ENCODE data around the gene CCDC40.
A peak's percentile ranks its signal among the peaks of the same experiment; 100 is the strongest.

CCDC40 gene

DNA sequence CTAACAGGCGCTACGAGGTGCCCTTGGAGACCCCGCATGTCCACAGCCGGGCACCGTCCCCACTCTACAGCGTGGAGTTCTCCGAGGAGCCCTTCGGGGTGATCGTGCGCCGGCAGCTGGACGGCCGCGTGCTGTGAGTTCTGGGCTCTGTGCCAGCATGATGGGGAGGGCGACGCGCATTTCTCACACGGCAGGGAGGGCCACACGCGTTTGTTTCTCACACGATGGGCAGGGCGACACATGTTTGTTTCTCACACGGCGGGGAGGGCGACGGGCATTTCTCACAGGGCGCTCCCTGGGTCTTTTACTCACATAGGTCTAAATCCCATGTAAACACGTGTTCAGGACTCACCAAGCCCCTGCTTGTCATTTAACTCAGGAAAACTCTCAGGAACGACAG is 69.3 kb downstream of the CCDC40 start:
- peak; percentile 38 for DNase-seq

DNA sequence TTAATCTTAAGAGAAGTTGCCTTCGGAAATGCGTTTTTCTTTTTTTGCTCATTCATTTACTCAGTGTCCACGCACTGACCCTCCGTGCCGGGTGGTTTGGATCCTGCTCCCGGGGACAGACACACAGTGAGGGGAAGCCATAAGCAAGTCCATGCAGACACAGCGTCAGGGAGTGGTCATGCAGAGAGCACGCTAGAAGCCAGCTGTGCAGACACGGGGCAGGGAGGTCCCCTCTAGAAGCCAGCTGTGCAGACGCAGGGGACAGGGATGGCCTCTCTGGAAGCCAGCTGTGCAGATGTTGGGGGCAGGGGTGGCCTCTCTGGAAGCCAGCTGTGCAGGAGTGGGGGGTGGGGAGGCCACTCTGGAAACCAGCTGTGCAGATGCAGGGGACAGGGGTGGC is 69.7 kb downstream of the CCDC40 start:
- no peak for DNase-seq

DNA sequence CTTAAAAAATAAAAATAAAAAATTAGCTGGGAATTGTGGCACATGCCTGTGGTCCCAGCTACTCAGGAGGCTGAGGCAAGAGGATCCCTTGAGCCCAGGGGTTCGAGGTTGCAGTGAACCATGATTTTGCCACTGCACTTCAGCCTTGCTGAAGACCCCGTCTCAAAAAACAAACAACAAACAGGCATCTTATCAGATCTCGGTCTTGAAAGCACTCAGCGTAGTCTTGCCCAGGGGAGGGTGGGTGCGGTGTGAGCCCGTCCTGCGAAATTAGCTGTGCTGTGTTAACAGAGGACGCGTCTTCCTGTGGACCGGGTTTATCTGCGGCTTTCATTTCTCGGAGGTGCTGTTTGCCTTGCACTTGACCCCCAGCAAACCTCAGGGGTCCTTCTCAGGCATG is 70.3 kb downstream of the CCDC40 start:
- no peak for DNase-seq

DNA sequence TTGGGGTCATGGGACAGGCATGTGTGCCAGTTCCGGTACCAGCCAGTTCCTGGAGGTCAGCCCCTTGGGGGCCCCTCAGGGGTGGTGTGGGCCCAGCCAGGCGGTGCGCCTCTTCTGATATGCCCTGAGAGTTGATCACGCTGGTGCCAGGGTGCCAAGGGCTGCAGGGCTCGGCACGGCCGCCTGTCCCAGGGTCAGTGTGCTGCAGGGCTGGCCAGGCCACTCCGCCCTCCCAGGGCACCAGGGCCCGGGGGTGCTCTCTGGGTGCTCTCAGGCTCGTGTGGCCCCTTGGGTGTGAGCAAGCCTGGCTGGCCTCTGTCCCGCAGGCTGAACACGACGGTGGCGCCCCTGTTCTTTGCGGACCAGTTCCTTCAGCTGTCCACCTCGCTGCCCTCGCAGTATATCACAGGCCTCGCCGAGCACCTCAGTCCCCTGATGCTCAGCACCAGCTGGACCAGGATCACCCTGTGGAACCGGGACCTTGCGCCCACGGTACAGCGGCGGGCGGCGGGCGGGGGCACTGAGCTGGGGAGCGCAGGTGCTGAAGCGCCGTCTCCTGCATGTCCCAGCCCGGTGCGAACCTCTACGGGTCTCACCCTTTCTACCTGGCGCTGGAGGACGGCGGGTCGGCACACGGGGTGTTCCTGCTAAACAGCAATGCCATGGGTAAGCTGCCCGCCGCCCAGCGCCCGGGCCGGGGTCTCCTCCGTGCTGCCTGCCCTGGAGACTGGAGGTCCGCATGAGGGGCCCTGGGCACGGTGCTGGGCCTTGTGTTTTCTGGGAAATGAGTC is 71.0 kb downstream of the CCDC40 start:
- DNase-seq: no peak

DNA sequence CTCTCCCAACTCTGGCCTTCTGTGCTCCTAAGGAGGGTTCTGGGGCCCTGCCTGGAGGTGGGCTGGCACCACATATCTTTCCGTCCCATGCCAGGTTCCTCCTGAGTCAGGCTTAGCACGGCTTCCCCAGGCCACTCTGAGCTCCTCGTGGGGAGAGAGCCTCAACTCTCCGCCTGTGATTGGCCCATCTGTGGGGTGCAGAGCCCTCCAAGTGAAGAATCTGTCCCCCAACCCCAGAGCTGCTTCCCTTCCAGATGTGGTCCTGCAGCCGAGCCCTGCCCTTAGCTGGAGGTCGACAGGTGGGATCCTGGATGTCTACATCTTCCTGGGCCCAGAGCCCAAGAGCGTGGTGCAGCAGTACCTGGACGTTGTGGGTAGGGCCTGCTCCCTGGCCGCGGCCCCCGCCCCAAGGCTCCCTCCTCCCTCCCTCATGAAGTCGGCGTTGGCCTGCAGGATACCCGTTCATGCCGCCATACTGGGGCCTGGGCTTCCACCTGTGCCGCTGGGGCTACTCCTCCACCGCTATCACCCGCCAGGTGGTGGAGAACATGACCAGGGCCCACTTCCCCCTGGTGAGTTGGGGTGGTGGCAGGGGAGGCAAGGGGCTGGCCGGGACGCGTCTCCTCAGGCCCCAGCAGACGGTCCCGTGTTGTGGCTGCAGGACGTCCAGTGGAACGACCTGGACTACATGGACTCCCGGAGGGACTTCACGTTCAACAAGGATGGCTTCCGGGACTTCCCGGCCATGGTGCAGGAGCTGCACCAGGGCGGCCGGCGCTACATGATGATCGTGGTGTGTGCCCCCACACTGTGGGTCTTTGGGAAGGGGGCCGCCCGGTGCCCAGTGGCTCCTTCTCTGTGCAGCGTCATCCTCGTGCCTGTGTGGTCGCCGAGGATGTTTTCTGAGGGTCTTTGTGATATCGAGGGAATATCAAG is 71.9 kb downstream of the CCDC40 start:
- DNase-seq: no peak

DNA sequence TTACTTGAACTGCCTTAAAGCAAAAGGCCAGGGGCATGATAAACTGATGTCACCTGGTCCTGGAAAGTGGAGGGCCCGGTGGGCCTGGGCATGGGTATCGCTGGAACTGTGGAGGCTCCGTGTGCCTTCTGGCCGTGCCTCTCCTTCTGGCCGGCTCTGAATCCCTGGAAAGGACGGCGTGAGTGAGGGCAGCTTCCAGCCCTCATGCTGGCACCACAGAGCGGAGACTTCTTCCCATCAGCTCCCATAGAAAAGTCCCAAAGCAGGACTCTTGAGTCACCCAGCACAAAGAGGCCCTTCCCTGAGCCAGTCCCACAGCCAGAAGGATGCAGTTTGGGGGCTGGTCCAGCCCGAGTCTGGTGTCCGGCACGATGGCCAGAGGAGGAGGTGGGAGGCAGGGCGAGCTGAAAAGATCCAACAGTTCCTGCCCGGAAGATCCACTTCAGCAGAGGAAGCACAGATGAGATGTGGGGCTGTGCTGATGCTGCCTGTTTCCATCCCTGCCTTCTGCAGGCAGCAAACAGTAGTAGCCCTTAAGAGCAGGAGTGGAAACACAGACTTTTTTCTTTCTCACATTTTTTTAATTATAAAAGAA is 72.7 kb downstream of the CCDC40 start:
- no peak for DNase-seq

DNA sequence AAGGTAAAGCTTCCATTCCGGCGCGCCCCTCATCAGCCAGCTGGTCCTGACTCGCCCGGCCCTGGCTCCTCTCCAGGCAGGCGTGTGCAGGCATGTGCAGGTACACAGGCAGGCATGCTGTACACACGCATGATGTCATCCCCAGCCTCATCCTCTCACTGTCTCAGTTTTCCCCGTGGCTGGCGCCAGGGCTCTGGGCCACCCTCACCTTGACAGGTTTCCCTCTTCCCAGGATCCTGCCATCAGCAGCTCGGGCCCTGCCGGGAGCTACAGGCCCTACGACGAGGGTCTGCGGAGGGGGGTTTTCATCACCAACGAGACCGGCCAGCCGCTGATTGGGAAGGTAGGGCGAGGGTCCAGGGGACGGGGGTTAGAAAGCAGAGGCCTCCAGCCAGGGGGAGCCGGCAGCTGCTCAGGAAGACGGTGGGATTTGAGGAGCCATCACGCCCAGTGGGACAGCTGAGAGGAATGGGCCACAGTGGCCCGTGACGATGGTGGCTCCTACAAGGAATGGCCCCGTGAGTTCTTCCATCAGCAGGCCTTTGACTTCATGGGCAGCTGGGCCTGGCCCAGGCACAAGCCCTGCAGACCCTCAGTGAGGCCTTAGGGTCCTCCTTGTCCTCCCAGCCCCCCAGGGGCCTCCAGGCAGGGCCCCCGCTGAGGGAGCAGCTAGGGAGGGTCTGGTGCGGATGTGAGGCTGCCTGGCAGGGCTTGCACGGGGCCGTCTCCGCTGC is 73.4 kb downstream of the CCDC40 start:
- peak; percentile 82 for DNase-seq

DNA sequence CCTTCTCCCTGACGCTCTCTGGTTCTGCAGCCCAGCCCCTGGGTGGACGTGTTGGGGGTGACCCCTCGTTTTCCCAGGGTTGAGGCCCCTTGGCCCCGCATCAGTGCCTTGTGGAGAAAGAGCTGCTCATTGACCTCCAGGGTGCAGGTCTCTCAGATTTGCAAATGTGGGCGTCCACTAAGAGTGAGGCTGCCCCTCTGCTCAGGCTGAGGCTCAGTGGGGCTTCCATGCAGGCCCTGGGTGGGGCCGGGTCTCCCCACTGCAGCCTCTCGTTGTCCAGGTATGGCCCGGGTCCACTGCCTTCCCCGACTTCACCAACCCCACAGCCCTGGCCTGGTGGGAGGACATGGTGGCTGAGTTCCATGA is 74.0 kb downstream of the CCDC40 start:
- no peak for DNase-seq

DNA sequence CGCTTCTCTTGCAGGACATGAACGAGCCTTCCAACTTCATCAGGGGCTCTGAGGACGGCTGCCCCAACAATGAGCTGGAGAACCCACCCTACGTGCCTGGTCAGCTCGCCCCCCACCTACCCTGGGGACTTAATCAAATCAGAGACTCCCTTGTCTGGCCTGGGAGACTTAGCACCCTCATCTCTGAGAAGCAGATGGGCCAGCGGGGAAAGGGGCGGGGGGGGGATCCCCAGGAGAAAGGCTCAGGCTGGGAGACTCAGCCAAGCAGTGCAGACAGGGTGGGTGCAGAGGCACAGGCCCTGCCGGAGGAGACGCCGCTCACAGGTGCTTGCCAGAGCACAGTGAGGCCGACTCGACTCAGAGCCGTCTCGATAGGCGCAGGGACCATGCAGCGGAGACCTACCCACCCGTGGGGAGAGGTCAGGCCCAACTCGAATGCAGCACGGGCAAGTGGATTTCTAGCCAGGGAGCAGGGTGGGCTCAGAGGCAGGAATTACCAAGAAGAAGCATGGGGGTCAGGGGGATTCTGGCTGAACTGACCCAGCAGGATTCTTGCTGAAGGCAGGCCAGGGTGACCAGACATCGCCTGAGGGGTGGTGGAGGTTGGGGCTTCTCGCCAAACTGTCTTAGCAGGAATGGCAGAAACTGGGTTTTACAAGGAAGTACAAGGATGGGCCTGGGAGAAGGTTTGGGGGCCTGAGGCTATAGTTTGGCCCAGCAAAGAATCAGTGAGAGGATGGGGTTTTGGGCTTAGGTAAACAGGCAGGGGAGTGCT is 74.7 kb downstream of the CCDC40 start:
- DNase-seq: no peak

DNA sequence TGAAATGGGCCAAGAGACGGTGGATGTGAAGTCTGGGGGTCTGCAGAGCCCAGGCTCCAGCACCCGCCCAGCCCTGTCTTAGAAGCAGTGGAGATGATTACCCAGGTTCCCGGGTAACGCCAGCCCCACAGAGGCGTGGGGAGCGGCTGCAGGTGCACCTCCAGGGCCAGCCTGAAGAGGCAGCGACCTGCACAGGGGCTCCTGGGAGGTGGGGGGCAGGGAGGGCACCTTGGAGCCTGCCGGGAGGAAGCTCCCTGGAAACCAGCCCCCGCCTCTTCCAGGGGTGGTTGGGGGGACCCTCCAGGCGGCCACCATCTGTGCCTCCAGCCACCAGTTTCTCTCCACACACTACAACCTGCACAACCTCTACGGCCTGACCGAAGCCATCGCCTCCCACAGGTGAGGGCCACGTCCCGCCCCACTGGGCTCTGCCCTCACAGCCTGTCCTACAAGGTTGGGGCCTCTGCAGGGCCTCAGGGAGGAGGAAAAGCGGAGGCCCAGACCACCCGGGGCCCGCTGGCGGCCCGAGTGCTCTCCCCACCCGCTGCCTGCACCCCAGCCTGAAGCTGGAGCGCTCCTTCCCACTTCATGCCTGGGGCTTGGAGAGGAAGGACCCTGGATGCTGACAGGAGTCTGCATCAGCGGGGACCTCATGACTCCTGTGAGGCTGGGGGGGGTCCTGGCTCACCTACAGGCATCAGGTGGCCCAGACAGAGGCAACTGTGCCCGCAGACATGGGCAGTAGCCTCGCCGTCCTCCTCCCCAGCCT is 75.4 kb downstream of the CCDC40 start:
- DNase-seq: no peak

DNA sequence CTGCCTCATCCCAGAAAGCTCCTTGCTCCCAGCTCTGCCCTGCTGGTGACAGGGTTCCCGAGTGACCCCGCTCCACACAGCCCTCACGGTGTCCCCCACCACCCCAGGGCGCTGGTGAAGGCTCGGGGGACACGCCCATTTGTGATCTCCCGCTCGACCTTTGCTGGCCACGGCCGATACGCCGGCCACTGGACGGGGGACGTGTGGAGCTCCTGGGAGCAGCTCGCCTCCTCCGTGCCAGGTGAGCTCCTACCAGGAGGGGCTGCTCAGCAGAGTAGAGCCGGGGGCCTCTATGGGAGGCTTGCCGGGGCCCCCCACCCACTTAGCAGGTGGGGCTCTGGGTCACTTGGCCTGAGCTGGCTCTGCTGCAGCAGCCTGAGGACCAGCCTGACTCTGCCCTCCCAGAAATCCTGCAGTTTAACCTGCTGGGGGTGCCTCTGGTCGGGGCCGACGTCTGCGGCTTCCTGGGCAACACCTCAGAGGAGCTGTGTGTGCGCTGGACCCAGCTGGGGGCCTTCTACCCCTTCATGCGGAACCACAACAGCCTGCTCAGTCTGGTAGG is 76.1 kb downstream of the CCDC40 start:
- no peak for DNase-seq

DNA sequence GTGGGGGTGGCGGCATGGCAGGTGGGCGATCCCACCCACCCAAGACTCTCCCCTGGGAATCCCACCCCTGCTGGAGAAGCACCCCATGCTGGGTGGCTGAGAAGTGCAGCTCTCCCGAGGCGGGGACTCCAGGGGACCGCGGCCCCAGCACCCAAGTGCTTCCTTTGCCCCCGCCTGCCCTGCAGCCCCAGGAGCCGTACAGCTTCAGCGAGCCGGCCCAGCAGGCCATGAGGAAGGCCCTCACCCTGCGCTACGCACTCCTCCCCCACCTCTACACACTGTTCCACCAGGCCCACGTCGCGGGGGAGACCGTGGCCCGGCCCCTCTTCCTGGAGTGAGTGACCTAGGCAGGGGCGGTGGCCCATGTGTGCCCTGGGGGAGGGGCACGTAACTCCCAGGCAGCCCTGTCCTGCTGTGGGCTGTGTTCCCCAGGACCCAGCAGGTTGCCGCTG is 76.6 kb downstream of the CCDC40 start:
- no peak for DNase-seq

DNA sequence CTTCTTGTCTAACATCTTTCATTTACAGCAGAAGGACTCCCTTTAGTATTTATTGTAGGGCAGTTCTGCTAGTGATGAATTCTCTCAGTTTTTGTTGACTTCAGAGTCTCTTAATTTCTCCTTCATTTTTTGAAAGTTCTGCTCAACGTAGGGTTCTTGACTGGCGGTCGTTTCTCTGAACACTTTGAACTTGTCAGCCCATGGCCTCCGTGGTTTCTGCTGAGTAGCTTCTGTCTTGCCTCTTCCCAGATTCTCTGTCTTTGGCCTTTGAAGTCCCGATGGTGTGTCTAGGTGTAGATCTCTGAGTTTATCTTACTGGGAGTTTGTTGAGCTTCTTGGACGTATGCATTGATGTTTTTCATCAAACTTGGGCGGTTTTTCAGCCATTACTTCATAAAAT is 78.3 kb downstream of the CCDC40 start:
- no peak for DNase-seq

DNA sequence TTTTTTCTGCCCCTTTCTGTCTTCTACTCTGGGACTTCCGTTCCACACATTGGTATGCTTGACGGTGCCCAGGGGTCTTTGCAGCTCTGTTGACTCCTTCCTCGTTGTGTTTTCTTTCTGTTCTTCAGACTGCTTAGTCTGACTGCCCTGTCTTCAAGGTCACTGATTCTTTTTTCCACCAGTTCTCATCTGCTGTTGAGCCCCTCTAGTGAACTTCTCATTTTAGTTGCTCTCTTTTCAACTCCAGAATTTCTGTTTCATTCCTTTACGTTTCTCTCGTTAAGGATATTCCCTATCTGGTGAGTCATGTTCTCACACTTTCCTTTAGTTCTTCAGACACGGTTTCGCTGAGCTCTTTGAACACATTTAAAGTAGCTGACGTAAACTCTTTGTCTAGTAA is 78.7 kb downstream of the CCDC40 start:
- no peak for DNase-seq

DNA sequence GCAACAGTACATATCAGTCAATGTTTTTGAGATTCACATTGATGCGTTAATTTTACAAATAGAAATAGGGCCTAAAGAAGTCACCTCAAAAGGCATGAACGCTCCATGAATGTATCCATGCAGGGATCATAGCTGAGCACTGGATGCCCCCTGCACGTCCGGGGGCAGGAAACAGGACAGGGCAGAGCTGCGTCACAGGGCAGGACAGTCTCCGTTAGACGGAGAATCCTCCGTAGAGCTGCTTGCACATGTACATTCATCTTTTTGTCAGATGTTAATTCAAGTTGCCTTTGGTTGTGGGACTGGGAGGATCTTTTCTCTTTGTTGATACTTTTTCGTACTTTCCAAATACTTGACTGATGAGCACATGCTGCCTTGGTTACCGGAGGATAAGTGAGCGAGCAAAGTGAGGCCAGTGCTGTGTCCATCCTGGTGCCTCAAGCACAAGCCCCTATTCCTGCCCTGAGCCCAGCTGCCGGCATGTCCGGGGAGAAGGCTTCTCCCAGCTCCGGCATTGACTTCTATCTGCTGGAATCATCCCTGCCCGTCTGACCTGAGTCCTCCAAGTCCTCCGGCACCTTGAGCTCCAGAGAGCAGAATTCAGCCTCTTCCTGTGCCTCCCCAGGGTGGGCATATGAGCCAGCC is 80.0 kb downstream of the CCDC40 start:
- DNase-seq: no peak

DNA sequence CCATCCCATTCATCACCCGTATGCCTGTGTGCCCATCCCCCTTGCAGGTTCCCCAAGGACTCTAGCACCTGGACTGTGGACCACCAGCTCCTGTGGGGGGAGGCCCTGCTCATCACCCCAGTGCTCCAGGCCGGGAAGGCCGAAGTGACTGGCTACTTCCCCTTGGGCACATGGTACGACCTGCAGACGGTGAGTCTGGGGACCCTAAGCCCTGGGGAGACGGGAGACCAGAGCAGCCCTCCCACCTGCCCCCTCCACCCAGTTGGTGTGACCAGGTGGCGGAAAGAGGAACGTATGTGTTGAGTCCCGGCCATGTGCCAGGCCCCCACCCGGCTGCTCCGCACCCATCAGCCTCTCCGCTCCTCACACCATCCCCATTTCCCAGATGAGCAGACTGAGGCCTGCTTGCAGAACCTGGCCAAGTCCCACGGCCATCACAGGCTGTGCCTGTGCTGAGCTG is 80.5 kb downstream of the CCDC40 start:
- DNase-seq: no peak

DNA sequence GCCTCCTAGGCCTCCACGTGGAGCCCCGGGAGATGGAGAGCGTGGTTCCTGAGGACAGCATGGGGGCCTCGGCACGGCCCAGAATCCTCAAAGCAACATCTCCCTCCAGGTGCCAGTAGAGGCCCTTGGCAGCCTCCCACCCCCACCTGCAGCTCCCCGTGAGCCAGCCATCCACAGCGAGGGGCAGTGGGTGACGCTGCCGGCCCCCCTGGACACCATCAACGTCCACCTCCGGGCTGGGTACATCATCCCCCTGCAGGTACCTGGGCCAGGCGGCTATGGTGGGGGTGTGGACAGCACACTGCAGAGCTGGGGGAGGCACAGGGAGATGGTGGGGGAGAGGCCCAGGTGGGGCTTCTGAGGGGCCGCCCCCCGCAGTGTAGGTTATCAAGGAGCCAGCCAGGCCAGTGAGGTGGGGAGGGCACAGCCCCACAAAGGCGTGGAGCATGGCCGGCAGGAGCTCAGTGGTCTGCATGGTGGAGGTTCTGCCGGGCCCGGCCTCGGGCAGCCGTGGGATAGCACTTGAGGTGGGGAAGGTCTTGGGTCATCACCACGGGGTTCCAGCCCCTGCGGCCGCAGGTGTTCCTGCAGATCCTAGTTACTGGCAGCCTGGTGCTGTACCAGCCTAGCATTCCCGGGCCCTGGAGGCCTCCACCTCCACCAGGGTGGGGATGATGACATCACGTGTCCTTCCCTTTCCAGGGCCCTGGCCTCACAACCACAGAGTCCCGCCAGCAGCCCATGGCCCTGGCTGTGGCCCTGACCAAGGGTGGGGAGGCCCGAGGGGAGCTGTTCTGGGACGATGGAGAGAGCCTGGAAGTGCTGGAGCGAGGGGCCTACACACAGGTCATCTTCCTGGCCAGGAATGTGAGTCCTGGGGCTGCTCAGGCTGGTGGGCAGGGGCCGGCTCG is 81.3 kb downstream of the CCDC40 start:
- DNase-seq: no peak

DNA sequence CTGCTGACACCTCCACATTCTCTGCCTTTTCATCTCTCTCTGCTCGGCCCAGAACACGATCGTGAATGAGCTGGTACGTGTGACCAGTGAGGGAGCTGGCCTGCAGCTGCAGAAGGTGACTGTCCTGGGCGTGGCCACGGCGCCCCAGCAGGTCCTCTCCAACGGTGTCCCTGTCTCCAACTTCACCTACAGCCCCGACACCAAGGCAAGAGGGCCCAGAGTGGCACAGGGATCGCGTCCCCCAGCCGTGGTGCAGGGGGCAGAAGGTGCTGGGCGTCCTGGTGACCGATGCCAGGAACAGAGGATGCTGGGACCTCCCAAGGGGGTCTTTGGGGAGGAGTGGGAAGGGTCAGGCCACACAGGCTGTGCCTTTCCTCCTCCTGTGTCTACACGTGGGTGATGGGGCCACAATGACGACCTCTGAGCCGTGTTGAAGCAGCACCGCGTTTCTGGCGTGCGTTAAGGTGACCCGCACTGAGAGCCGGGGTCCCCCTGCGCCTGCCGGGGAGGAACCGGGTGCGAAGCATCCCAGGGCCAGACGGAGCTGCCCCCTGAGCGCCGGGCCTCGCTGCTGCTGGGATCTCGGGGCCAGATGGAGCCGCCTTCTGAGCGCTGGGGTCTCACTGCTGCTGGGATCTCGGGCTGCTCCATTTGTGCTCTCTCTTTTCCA is 82.3 kb downstream of the CCDC40 start:
- DNase-seq: no peak
